GM12878 (cell line): Measurements from ENCODE around the gene ABCC4. TPM values are rescaled to one million over a fixed set of nuclear protein-coding genes. Genes with fewer than 3 reads are reported as not detected.

Experiments
- ATAC-seq: fragments of 200-7000 bp; cut with Tn5 transposase; 3 replicates; pipeline ENCODE4 v1.9.1; 2020; ENCODE audit warnings: mild to moderate bottlenecking, moderate library complexity
- BruUV-seq: library from RNA; stranded (reverse); fragments of 400-500 nt; replicated peaks from 2 replicates; lab custom pipeline; 2021; lab: Mats Ljungman, UMichigan
- CTCF ChIA-PET: fragments of 300-600 bp; sonication (Branson Sonifier 250); formaldehyde crosslinking; extraction: SDS; loops from one replicate; lab custom pipeline; 2021; ENCODE audit warnings: inconsistent platforms; lab: Yijun Ruan, JAX
- POLR2A ChIA-PET: fragments of 350-600 bp; formaldehyde crosslinking; extraction: SDS; loops from one replicate; lab custom pipeline; 2021; ENCODE audit warnings: inconsistent platforms; lab: Charles Lee
- RAD21 ChIA-PET: fragments of 300-600 bp; sonication (Branson Sonifier 250); formaldehyde crosslinking; loops from one replicate; lab custom pipeline; 2023; ENCODE audit warnings: antibody characterized with exemption; ENCODE audit not compliant: unreplicated experiment; lab: Charles Lee
- SMC1A ChIA-PET: fragments of 300-600 bp; sonication (Branson Sonifier 250); formaldehyde crosslinking; loops from one replicate; lab custom pipeline; 2023; ENCODE audit not compliant: unreplicated experiment, uncharacterized antibody; lab: Charles Lee
- DNase-seq: peaks from one replicate; pipeline ENCODE4 v3.0.0-alpha.2; 2011; ENCODE audit warnings: low read depth, low spot score
- FAIRE-seq: peaks from 3 replicates; lab custom pipeline; 2011; peaks lifted over from hg19 to GRCh38; lab: Jason Lieb, UNC
- H2AFZ ChIP-seq: 2 replicates; pipeline ENCODE4 v1.6.0; 2011; ENCODE audit warnings: low read depth, low read length, control low read depth; ENCODE audit not compliant: control insufficient read depth
- H3K27ac ChIP-seq: 2 replicates; pipeline ENCODE4 v1.5.1; 2011; ENCODE audit warnings: control low read depth; ENCODE audit not compliant: control insufficient read depth, insufficient read depth
- H3K27me3 ChIP-seq, 2 experiments: replicated peaks in 1 of 2; 2 replicates each; pipeline versions ENCODE4 v1.6.0 to v1.6.1; 2011; ENCODE audit warnings: low read length in 1 of 2; ENCODE audit not compliant: control insufficient read depth in 2 of 2, insufficient read depth in 2 of 2
- H3K36me3 ChIP-seq, 2 experiments: 2 replicates each; pipeline ENCODE4 v1.5.1; 2011; ENCODE audit warnings: low read length in 1 of 2; ENCODE audit not compliant: control insufficient read depth in 2 of 2, insufficient read depth in 2 of 2
- H3K4me1 ChIP-seq: 2 replicates; pipeline ENCODE4 v1.6.1; 2011; ENCODE audit warnings: mild to moderate bottlenecking, low read length, moderate library complexity, mixed read lengths; ENCODE audit not compliant: control insufficient read depth, insufficient read depth
- H3K4me2 ChIP-seq: 2 replicates; pipeline ENCODE4 v1.6.0; 2011; ENCODE audit warnings: control low read depth; ENCODE audit not compliant: control insufficient read depth, insufficient read depth
- H3K4me3 ChIP-seq: fragments of 200-600 bp; sonication (generic); 2 replicates; pipeline ENCODE4 v1.5.1; 2016
- H3K79me2 ChIP-seq: 2 replicates; pipeline ENCODE4 v1.6.0; 2011; ENCODE audit warnings: low read length; ENCODE audit not compliant: control insufficient read depth, insufficient read depth
- H3K9ac ChIP-seq: 2 replicates; pipeline ENCODE4 v1.8.0; 2011; ENCODE audit warnings: low read length, control low read depth, mixed read lengths; ENCODE audit not compliant: control insufficient read depth, insufficient read depth
- H3K9me3 ChIP-seq: replicated peaks from 3 replicates; pipeline ENCODE4 v1.5.1; 2011; ENCODE audit warnings: mild to moderate bottlenecking, low read length; ENCODE audit not compliant: control insufficient read depth, insufficient read depth
- H4K20me1 ChIP-seq: 2 replicates; pipeline ENCODE4 v1.6.0; 2011; ENCODE audit not compliant: control insufficient read depth, insufficient read depth
- HSF1 ChIP-seq: fragments of 150-350 bp; IDR thresholded peaks from 2 replicates; pipeline ENCODE4 v1.6.1; 2014; ENCODE audit warnings: mild to moderate bottlenecking, low read depth, low read length
- JUNB ChIP-seq: IDR thresholded peaks from 2 replicates; pipeline ENCODE4 v1.6.1; 2016; ENCODE audit warnings: antibody characterized with exemption, mild to moderate bottlenecking
- PRDM15 ChIP-seq: fragments of 450-650 bp; formaldehyde crosslinking; IDR thresholded peaks from 2 replicates; pipeline ENCODE4 v1.4.0; 2020; ENCODE audit warnings: mild to moderate bottlenecking, moderate library complexity
- WGBS: methylation state at CpG from one replicate; pipeline ENCODE4 v1.1.6; 2016; ENCODE audit warnings: low lambda C conversion rate; ENCODE audit not compliant: insufficient replicate concordance, insufficient coverage; ENCODE audit errors: missing lambda C conversion rate; 5-methylcytosine and 5-hydroxymethylcytosine counted together
- in situ Hi-C: fragments of 300-500 bp; cut with MboI; formaldehyde crosslinking; loops from 9 replicates; pipeline ENCODE4 v1.14.3; 2018; ENCODE audit warnings: mixed read lengths
- intact Hi-C: fragments of 100-400 bp; cut with micrococcal nuclease; formaldehyde crosslinking; loops from one replicate; pipeline ENCODE4 v1.14.2; 2022; ENCODE audit not compliant: unreplicated experiment
- polyA plus RNA-seq, 11 experiments: library from polyadenylated mRNA; depleted of rRNA in 4 of 11; unstranded in 6 of 11; stranded (reverse) in 5 of 11; fragments of >200 nt; fragmentation: Nextera tagmentation in 4 of 11; fragmentation: Illumina TruSeq in 1 of 11; extraction: Ambion mirVana in 4 of 11; extraction: Trizol in 1 of 11; gene quantifications; 1 replicate in 1 of 11; 2 replicates in 10 of 11; pipeline versions ENCODE4 v1.2.1 to v1.2.3, GENCODE V29; 2011 to 2016; ENCODE audit warnings: inconsistent platforms in 2 of 11, missing spikeins in 2 of 11, low read depth in 1 of 11
- total RNA-seq, 4 experiments: library from RNA; depleted of rRNA in 3 of 4; stranded (reverse); fragments of >200 nt in 3 of 4; fragmentation: Illumina TruSeq in 1 of 4; extraction: Trizol in 1 of 4; gene quantifications; 2 replicates each; pipeline versions ENCODE4 v1.2.1 to v1.2.3, GENCODE V29; 2013 to 2021

The ABCC4 gene
- total and polyA plus RNA-seq, 10 of the 15 experiments (the other 5 are each of a cell fraction or from before 2014, with no cell fraction given) = 7.2 to 44.4 (median 24.1) TPM

GRCh38 chr13:95033890-95034289 lies 267.4 kb downstream of the ABCC4 start:
- in situ Hi-C loops (no loop called here), intact Hi-C loops (no loop called here)
- H4K20me1 ChIP-seq = no peaks in the 10 kb centered on the region
- no peaks in the 10 kb centered on the region for H3K79me2 ChIP-seq
- FAIRE-seq (no peak), DNase-seq (no peak), ATAC-seq (peak; percentile 92)
- BruUV-seq = no TSS peak
- H3K4me3 ChIP-seq = no peak overlapping the region
- H3K4me2 ChIP-seq = no peak overlapping the region
- H3K36me3 ChIP-seq = peaks cover 0 to 8% of the 10 kb centered on the region in 2 experiments; a peak in 3 of 4 replicates
- H3K27me3 ChIP-seq = no peaks in the 10 kb centered on the region
- SMC1A ChIA-PET = no interaction called here
- H3K4me1 ChIP-seq = no peaks in the 10 kb centered on the region
- 7% methylated on average over 1 of the region's 1 CpG for WGBS
- H3K27ac ChIP-seq = no peak overlapping the region
- no peak overlapping the region for H2AFZ ChIP-seq
- RAD21 ChIA-PET = interaction anchor here (1.7 kb wide), 1 partner anchor 46 kb away, joined by 4 read pairs; no protein-coding TSS in a partner anchor
- no peaks in the 10 kb centered on the region for H3K9me3 ChIP-seq
- POLR2A ChIA-PET = no interaction called here
- H3K9ac ChIP-seq = no peak overlapping the region
- CTCF ChIA-PET = interaction anchor here (0.5 kb wide), 1 partner anchor 17 kb away, joined by 3 read pairs; no protein-coding TSS in a partner anchor
- TF ChIP-seq JUNB (peak; percentile 28), PRDM15 (no peak), HSF1 (peak; percentile 74; the same call in 1 of the 2 replicates)
